Astrocyte of the spinal cord (primary cell): ENCODE results near the gene KLHL1.

Experiments used
- DNase-seq: peaks from one replicate; pipeline ENCODE4 v3.0.0; 2011; ENCODE audit warnings: low read depth, low spot score
- H3K4me3 ChIP-seq: 2 replicates; pipeline ENCODE4 v1.5.1; 2011; ENCODE audit warnings: low read depth, mild to moderate bottlenecking, low read length, moderate library complexity
- CTCF ChIP-seq: IDR thresholded peaks from 2 replicates; pipeline ENCODE4 v1.5.1; 2012; ENCODE audit warnings: low read depth, mild to moderate bottlenecking, low read length, inconsistent platforms
- in situ Hi-C: cut with HindIII; loops from 2 replicates; pipeline ENCODE4 v1.10.0; 2017; ENCODE audit warnings: low sequenced_read_pairs

KLHL1 gene

DNA sequence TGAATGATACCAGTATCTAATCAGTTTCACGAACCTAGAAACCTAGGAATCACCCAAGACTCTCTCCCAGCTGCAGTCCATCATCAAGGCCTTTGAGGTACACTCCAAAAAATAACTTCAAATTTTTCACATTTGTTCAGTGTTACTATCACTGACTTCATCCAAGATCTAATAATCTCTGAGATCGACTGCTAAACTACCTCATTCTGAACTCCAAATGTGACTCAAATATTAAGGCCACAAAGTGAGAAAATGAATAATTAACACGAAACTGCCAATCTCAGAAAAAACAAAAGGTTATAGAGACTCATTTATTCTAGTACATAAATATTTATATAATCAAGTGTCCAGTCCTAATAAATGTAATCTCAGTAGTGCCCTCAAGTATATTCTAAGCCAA lies 430.9 kb downstream of the KLHL1 start:
- no peak for DNase-seq
- TF ChIP-seq CTCF: no peak
- in situ Hi-C loops: no loop called here
- no peak overlapping the region for H3K4me3 ChIP-seq

- TF ChIP-seq CTCF: no peak
- no peak overlapping the region for H3K4me3 ChIP-seq
- no peak for DNase-seq
- in situ Hi-C loops: no loop called here
Observed at GRCh38 chr13:69676286-69676685, 432.0 kb downstream of the KLHL1 start.

DNA sequence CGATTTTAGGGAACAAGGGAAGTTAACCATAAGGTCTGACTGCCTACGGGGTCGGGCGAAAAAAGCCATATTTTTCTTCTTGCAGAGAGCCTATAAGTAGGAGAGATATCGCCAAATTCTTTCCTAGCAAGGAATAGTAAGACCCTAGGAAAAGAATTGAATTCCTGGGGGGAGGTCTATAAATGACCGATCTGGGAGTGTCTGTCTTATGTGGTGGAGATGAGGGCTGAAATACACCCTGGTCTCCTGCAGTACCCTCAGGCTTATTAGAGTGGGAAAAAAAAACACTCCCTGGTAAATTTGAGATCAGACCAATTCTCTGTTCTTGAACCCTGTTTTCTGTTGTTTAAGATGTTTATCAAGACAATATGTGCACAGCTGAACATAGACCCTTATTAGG lies 448.1 kb downstream of the KLHL1 start:
- TF ChIP-seq CTCF: no peak
- H3K4me3 ChIP-seq: no peak overlapping the region
- in situ Hi-C loops: no loop called here
- no peak for DNase-seq

- H3K4me3 ChIP-seq: no peak overlapping the region
- TF ChIP-seq CTCF: no peak
- DNase-seq: no peak
- in situ Hi-C loops: no loop called here
Observed at GRCh38 chr13:69657676-69658075, 450.6 kb downstream of the KLHL1 start.

DNA sequence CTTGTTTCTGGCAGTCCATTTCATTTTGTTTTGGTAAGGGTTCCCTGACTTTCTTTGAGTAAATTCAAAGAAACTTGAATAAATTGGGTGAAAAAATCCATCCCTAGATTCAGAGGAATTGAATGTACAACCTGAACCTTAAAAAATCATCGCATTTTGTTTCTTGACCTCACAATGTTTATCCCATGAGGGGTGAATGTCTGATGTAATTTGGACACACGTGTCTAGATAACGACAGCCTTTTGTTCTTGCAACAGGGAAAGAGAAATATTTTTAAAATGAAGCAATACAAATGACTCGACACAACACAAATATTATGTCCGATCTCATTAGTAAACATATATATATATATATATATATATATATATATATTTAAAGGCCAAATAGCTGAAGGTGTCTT lies 453.9 kb downstream of the KLHL1 start:
- DNase-seq: no peak
- no peak for TF ChIP-seq CTCF
- H3K4me3 ChIP-seq: no peak overlapping the region
- in situ Hi-C loops: no loop called here
